ENCODE results near the gene UQCRH. TPM values are rescaled to one million over a fixed set of nuclear protein-coding genes. Genes with fewer than 3 reads are reported as not detected.

UQCRH gene
- total and polyA plus RNA-seq, 2 of the 4 experiments (the other 2 are of a cell fraction), result 347 to 736 TPM

- H4K5ac ChIP-seq (ENCODE audit: low read depth, low read length), result peak overlapping the region; percentile 90
These were observed 859 bp upstream of the UQCRH start for GRCh38 chr1:46302641-46303037.

More at GRCh38 chr1:46302641-46303037, 859 bp upstream of the UQCRH start:
- ATAC-seq (ENCODE audit: low read depth) (peak; percentile 10), DNase-seq (peak; percentile 19)
- Histone ChIP-seq H3K18ac (ENCODE audit: low read depth, low read length) (peak overlapping the region; percentile 70), H2BK5ac (ENCODE audit: low read depth, low read length, poor library complexity, severe bottlenecking) (peak overlapping the region; percentile 94), H3K27ac (ENCODE audit: insufficient read depth, low read length) (peak overlapping the region; percentile 100), H3K4ac (ENCODE audit: low read depth, low read length) (peak overlapping the region; percentile 86), H2BK20ac (ENCODE audit: low read depth, low read length) (no peak overlapping the region), H2AK9ac (replicated peaks; ENCODE audit: low read depth, low read length, poor library complexity) (peak overlapping the region; percentile 97), H3K9me1 (ENCODE audit: insufficient read depth, low read length) (peaks cover 11% of the 10 kb centered on the region), H4K91ac (ENCODE audit: insufficient read depth, low read depth, low read length) (peak overlapping the region; percentile 91), H2BK120ac (ENCODE audit: low read depth, low read length) (0 out of 2 replicates have a peak overlapping the region, but pooled peaks have one; percentile 35), H3K4me1 (ENCODE audit: control insufficient read depth, insufficient read depth, low read length) (peaks cover 5% of the 10 kb centered on the region), H3K79me1 (ENCODE audit: low read depth in 1 of 2, low read length in 2 of 2) (peaks cover 3 to 39% of the 10 kb centered on the region in 2 experiments; a peak in 3 of 4 replicates), H3K4me2 (ENCODE audit: low read depth, low read length) (peak overlapping the region; percentile 83), H3K14ac (replicated peaks; ENCODE audit: low read depth, low read length) (peak overlapping the region; percentile 96), H3K27me3 (ENCODE audit: control insufficient read depth, insufficient read depth, low read length) (no peaks in the 10 kb centered on the region), H2BK15ac (ENCODE audit: low read depth, low read length) (no peak overlapping the region), H4K8ac (ENCODE audit: low read depth in 2 of 2, low read length in 2 of 2) (peak overlapping the region; percentile 62 to 64), H4K20me1 (ENCODE audit: insufficient read depth, low read length) (peaks cover 31% of the 10 kb centered on the region), H3K56ac (ENCODE audit: extremely low read depth, insufficient read depth, low read length) (peak overlapping the region; percentile 79; the same call in 1 of the 2 replicates), H3K23ac (ENCODE audit: low read depth, low read length) (peak overlapping the region; percentile 90), H3K9me3 (ENCODE audit: control insufficient read depth, insufficient read depth, low read length) (no peaks in the 10 kb centered on the region), H3K9ac (ENCODE audit: low read depth, low read length) (peak overlapping the region; percentile 100), H2AFZ (replicated peaks; ENCODE audit: low read length, poor library complexity) (peak overlapping the region; percentile 84), H3K4me3 (ENCODE audit: insufficient read depth, low read depth, low read length) (peak overlapping the region; percentile 97), H2AK5ac (ENCODE audit: low read depth, low read length) (peak overlapping the region; percentile 93), H3K36me3 (ENCODE audit: control insufficient read depth, insufficient read depth, low read length) (peaks cover under 1% of the 10 kb centered on the region; the same call in 1 of the 2 replicates)
- intact Hi-C loops (cut with micrococcal nuclease) (loop anchor here (1.0 kb wide), 1 partner anchor 46 kb away; no protein-coding TSS in a partner anchor), in situ Hi-C loops (cut with MboI; ENCODE audit: low sequenced_read_pairs) (no loop called here), dilution Hi-C loops (cut with HindIII; ENCODE audit: low sequenced_read_pairs, unreplicated experiment) (no loop called here)
- BruUV-seq (replicated peaks), result no TSS peak
- POLR2A ChIA-PET (ENCODE audit: unreplicated experiment), result no interaction called here
- TF ChIP-seq CEBPB (IDR thresholded peaks at IDR 0.05; ENCODE audit: low read depth, low read length), result no peak
- no peak for TF ChIP-seq RCOR1 (IDR thresholded peaks at IDR 0.05; ENCODE audit: insufficient replicate concordance, low read length)
- no peak for TF ChIP-seq CHD1 (IDR thresholded peaks at IDR 0.05; ENCODE audit: low read depth, low read length)
- TF ChIP-seq MAZ (IDR thresholded peaks at IDR 0.05; ENCODE audit: borderline replicate concordance, low read depth, low read length), result no peak
- no peak for TF ChIP-seq MXI1 (IDR thresholded peaks at IDR 0.05; ENCODE audit: borderline replicate concordance, low read depth, low read length)
- TF ChIP-seq, protein P1, sequence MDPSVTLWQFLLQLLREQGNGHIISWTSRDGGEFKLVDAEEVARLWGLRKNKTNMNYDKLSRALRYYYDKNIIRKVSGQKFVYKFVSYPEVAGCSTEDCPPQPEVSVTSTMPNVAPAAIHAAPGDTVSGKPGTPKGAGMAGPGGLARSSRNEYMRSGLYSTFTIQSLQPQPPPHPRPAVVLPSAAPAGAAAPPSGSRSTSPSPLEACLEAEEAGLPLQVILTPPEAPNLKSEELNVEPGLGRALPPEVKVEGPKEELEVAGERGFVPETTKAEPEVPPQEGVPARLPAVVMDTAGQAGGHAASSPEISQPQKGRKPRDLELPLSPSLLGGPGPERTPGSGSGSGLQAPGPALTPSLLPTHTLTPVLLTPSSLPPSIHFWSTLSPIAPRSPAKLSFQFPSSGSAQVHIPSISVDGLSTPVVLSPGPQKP (IDR thresholded peaks at IDR 0.05; ENCODE audit: borderline replicate concordance, low read depth, low read length), result no peak
- TF ChIP-seq FOS (IDR thresholded peaks at IDR 0.05; ENCODE audit: low read depth, low read length), result no peak
- TF ChIP-seq SMC3 (IDR thresholded peaks at IDR 0.05; ENCODE audit: low read depth, low read length), result no peak
- TF ChIP-seq RAD21 (IDR thresholded peaks at IDR 0.05; ENCODE audit: low read length), result no peak
- no peak for TF ChIP-seq MAFK (IDR thresholded peaks at IDR 0.05; ENCODE audit: low read depth, low read length)
- TF ChIP-seq POLR2A (IDR thresholded peaks at IDR 0.05; ENCODE audit: low read depth, low read length), result no peak
- TF ChIP-seq USF2 (IDR thresholded peaks at IDR 0.05; ENCODE audit: low read depth, low read length), result no peak
- TF ChIP-seq NFE2L2 (IDR thresholded peaks at IDR 0.05; ENCODE audit: low read depth, low read length), result no peak
- TF ChIP-seq RFX5 (IDR thresholded peaks at IDR 0.05; ENCODE audit: low read depth, low read length), result no peak
- TF ChIP-seq, protein P2, sequence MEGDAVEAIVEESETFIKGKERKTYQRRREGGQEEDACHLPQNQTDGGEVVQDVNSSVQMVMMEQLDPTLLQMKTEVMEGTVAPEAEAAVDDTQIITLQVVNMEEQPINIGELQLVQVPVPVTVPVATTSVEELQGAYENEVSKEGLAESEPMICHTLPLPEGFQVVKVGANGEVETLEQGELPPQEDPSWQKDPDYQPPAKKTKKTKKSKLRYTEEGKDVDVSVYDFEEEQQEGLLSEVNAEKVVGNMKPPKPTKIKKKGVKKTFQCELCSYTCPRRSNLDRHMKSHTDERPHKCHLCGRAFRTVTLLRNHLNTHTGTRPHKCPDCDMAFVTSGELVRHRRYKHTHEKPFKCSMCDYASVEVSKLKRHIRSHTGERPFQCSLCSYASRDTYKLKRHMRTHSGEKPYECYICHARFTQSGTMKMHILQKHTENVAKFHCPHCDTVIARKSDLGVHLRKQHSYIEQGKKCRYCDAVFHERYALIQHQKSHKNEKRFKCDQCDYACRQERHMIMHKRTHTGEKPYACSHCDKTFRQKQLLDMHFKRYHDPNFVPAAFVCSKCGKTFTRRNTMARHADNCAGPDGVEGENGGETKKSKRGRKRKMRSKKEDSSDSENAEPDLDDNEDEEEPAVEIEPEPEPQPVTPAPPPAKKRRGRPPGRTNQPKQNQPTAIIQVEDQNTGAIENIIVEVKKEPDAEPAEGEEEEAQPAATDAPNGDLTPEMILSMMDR (conservative IDR thresholded peaks at IDR 0.05; ENCODE audit: low read depth, low read length), result no peak
- TF ChIP-seq BHLHE40 (IDR thresholded peaks at IDR 0.05; ENCODE audit: low read depth, low read length), result no peak
- CTCF ChIA-PET, result interaction anchor here (0.5 kb wide), 1 partner anchor 12 kb away, joined by 4 read pairs; no protein-coding TSS in a partner anchor
- WGBS, 2 experiments (ENCODE audit: extremely low coverage in 2 of 2, insufficient read length in 1 of 2), result 1% methylated on average over 25 of the region's 32 CpGs; no CpG with 5 or more reads in 1 of the 2 experiments

All from IMR-90 (cell line).